CD14-positive monocyte (primary cell): Measurements from ENCODE around the gene PRPF19. TPM values are rescaled to one million over a fixed set of nuclear protein-coding genes. Genes with fewer than 3 reads are reported as not detected.

Source experiments
- DNase-seq, 3 donors: peaks; one replicate each; pipeline ENCODE4 v3.0.0-alpha.2; 2011 to 2022
- H2AFZ ChIP-seq: 2 replicates; pipeline ENCODE4 v1.6.0; 2012; ENCODE audit warnings: mild to moderate bottlenecking, low read depth, low read length, inconsistent platforms; ENCODE audit not compliant: insufficient read depth, poor library complexity, severe bottlenecking
- H3K27ac ChIP-seq, 2 donors: 1 replicate in 1 of 2; 2 replicates in 1 of 2; pipeline ENCODE4 v1.5.1; 2012 to 2013; ENCODE audit warnings: low read length in 2 of 2, control low read depth in 1 of 2, inconsistent platforms in 1 of 2, low read depth in 1 of 2, mild to moderate bottlenecking in 1 of 2
- H3K27me3 ChIP-seq, 2 donors: one replicate each; pipeline versions ENCODE4 v1.6.0 to v1.6.1; 2011 to 2013; ENCODE audit warnings: low read length in 2 of 2; ENCODE audit not compliant: control insufficient read depth in 2 of 2, insufficient read depth in 2 of 2
- H3K36me3 ChIP-seq, 2 donors: replicated peaks in 1 of 2; 1 replicate in 1 of 2; 2 replicates in 1 of 2; pipeline versions ENCODE4 v1.5.1 to v1.6.1; 2012 to 2013; ENCODE audit warnings: low read length in 2 of 2, control low read depth in 1 of 2, inconsistent platforms in 1 of 2, mild to moderate bottlenecking in 1 of 2; ENCODE audit not compliant: insufficient read depth in 2 of 2, control insufficient read depth in 1 of 2
- H3K4me1 ChIP-seq, 2 donors: 1 replicate in 1 of 2; 2 replicates in 1 of 2; pipeline versions ENCODE4 v1.5.1 to v1.6.1; 2012 to 2013; ENCODE audit warnings: low read length in 2 of 2, control low read depth in 1 of 2, inconsistent platforms in 1 of 2, mild to moderate bottlenecking in 1 of 2, moderate library complexity in 1 of 2; ENCODE audit not compliant: insufficient read depth in 2 of 2, control insufficient read depth in 1 of 2
- H3K4me2 ChIP-seq: replicated peaks from 2 replicates; pipeline ENCODE3; 2012; ENCODE audit warnings: low read length, moderate library complexity, mild to moderate bottlenecking; ENCODE audit not compliant: poor library complexity, severe bottlenecking; ENCODE audit errors: extremely low read depth
- H3K4me3 ChIP-seq, 3 experiments: fragments of 200-600 bp in 1 of 3; sonication (generic) in 1 of 3; replicated peaks in 1 of 3; 1 replicate in 2 of 3; 2 replicates in 1 of 3; pipeline ENCODE4 v1.5.1; 2011 to 2013; ENCODE audit warnings: low read length in 3 of 3, mild to moderate bottlenecking in 3 of 3, control low read depth in 2 of 3, low read depth in 2 of 3, inconsistent platforms in 1 of 3, moderate library complexity in 1 of 3
- H3K79me2 ChIP-seq: 2 replicates; pipeline ENCODE4 v1.6.0; 2012; ENCODE audit warnings: mild to moderate bottlenecking, control low read depth, inconsistent platforms, low read length, moderate library complexity; ENCODE audit not compliant: insufficient read depth
- H3K9ac ChIP-seq: 2 replicates; pipeline ENCODE4 v1.6.0; 2017; ENCODE audit warnings: low read length, mild to moderate bottlenecking; ENCODE audit not compliant: insufficient read depth, poor library complexity, severe bottlenecking
- H3K9me3 ChIP-seq, 2 donors: replicated peaks in 1 of 2; 1 replicate in 1 of 2; 2 replicates in 1 of 2; pipeline versions ENCODE4 v1.5.1 to v1.6.1; 2012 to 2013; ENCODE audit warnings: low read length in 2 of 2, control low read depth in 1 of 2; ENCODE audit not compliant: control insufficient read depth in 1 of 2, insufficient read depth in 1 of 2
- H4K20me1 ChIP-seq: 2 replicates; pipeline ENCODE4 v1.6.0; 2012; ENCODE audit warnings: mild to moderate bottlenecking, low read length, control low read depth, moderate library complexity; ENCODE audit not compliant: insufficient read depth
- H3K27ac Mint-ChIP-seq, 7 donors: one replicate each; pipeline ENCODE4 v1.8.0; 2020; ENCODE audit warnings: mild to moderate bottlenecking in 7 of 7, mixed read lengths in 7 of 7, moderate library complexity in 6 of 7, inconsistent platforms in 2 of 7
- H3K27me3 Mint-ChIP-seq, 3 donors: one replicate each; pipeline ENCODE4 v1.8.0; 2021 to 2022; ENCODE audit warnings: low read depth in 3 of 3, mild to moderate bottlenecking in 3 of 3, mixed read lengths in 3 of 3, moderate library complexity in 3 of 3, inconsistent platforms in 1 of 3
- H3K36me3 Mint-ChIP-seq, 2 donors: one replicate each; pipeline ENCODE4 v1.8.0; 2020; ENCODE audit warnings: mixed read lengths in 2 of 2, inconsistent platforms in 1 of 2, mild to moderate bottlenecking in 1 of 2
- H3K4me1 Mint-ChIP-seq: one replicate; pipeline ENCODE4 v1.8.0; 2020; ENCODE audit warnings: mild to moderate bottlenecking, mixed read lengths
- H3K4me3 Mint-ChIP-seq, 2 donors: one replicate each; pipeline ENCODE4 v1.8.0; 2020; ENCODE audit warnings: mild to moderate bottlenecking in 2 of 2, mixed read lengths in 2 of 2, moderate library complexity in 1 of 2
- H3K9me3 Mint-ChIP-seq, 7 donors: one replicate each; pipeline ENCODE4 v1.8.0; 2020 to 2022; ENCODE audit warnings: mixed read lengths in 7 of 7, mild to moderate bottlenecking in 6 of 7, moderate library complexity in 6 of 7, inconsistent platforms in 2 of 7
- WGBS: methylation state at CpG from one replicate; pipeline ENCODE4 v1.1.5; 2013; ENCODE audit warnings: missing lambda C conversion rate; ENCODE audit not compliant: insufficient coverage; 5-methylcytosine and 5-hydroxymethylcytosine counted together
- intact Hi-C, 2 donors: fragments of 100-400 bp; cut with micrococcal nuclease; formaldehyde crosslinking; loops; one replicate each; pipeline versions ENCODE4 v1.15.0 to v1.15.1; 2023
- polyA plus RNA-seq, 3 donors: library from polyadenylated mRNA; depleted of rRNA in 1 of 3; unstranded in 2 of 3; stranded (reverse) in 1 of 3; fragments of 300-500 nt in 2 of 3; fragments of >200 nt in 1 of 3; fragmentation: Illumina TruSeq in 2 of 3; gene quantifications; 1 replicate in 2 of 3; 2 replicates in 1 of 3; pipeline ENCODE4 v1.2.3, GENCODE V29; 2012 to 2021
- TF ChIP-seq, protein P1 (sequence below): fragments of 200-600 bp; IDR thresholded peaks from one replicate; pipeline ENCODE4 v1.8.0; 2022; ENCODE audit warnings: antibody characterized with exemption, mild to moderate bottlenecking

Gene PRPF19
- polyA plus RNA-seq, 3 donors, result 7.8 to 33.2 (median 12.2) TPM

DNA sequence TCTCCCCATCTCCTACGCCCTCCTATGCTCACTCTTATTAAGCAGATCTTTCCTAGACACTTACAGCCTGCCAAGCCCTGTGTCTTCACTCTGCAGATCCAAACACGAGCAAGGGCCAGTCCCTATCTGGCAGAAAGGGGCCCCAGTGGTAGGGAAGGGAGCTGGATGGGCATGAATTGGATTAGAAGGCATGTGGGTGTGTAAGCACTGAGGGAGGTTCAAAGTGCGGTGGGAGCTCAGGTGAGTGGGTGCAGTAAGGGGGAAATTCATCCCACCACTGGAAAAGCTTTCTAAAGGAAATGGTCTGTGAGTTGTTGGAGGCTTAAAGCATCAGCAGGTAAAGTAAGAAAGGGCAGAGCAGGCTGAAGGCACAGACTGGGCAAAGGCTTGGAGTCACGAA is 23.4 kb upstream of the PRPF19 start:
- TF ChIP-seq, protein P1, sequence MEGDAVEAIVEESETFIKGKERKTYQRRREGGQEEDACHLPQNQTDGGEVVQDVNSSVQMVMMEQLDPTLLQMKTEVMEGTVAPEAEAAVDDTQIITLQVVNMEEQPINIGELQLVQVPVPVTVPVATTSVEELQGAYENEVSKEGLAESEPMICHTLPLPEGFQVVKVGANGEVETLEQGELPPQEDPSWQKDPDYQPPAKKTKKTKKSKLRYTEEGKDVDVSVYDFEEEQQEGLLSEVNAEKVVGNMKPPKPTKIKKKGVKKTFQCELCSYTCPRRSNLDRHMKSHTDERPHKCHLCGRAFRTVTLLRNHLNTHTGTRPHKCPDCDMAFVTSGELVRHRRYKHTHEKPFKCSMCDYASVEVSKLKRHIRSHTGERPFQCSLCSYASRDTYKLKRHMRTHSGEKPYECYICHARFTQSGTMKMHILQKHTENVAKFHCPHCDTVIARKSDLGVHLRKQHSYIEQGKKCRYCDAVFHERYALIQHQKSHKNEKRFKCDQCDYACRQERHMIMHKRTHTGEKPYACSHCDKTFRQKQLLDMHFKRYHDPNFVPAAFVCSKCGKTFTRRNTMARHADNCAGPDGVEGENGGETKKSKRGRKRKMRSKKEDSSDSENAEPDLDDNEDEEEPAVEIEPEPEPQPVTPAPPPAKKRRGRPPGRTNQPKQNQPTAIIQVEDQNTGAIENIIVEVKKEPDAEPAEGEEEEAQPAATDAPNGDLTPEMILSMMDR, result no peak
- H3K9me3 Mint-ChIP-seq, result peaks cover 0 to 5% (median 4%) of the 10 kb centered on the region in 7 donors
- Histone ChIP-seq H3K4me2 (no peak overlapping the region), H3K9me3 (peaks cover 0 to 9% of the 10 kb centered on the region in 2 donors), H3K4me1 (peaks cover 6 to 7% of the 10 kb centered on the region in 2 donors), H3K36me3 (no peaks in the 10 kb centered on the region), H2AFZ (no peak overlapping the region), H3K4me3 (no peak overlapping the region), H3K79me2 (no peaks in the 10 kb centered on the region), H3K27me3 (peaks cover 17 to 38% of the 10 kb centered on the region in 2 donors), H4K20me1 (peaks cover 8% of the 10 kb centered on the region), H3K27ac (no peak overlapping the region), H3K9ac (no peak overlapping the region)
- intact Hi-C loops, result no loop called here
- H3K4me1 Mint-ChIP-seq, result peaks cover 8% of the 10 kb centered on the region
- DNase-seq, result no peak
- no peak overlapping the region for H3K27ac Mint-ChIP-seq
- peak overlapping the region in 1 of 2 donors; percentile 48 for H3K4me3 Mint-ChIP-seq
- peaks cover 50 to 59% (median 58%) of the 10 kb centered on the region in 3 donors for H3K27me3 Mint-ChIP-seq
- 96% methylated on average over 2 of the region's 4 CpGs for WGBS
- H3K36me3 Mint-ChIP-seq, result no peaks in the 10 kb centered on the region

DNA sequence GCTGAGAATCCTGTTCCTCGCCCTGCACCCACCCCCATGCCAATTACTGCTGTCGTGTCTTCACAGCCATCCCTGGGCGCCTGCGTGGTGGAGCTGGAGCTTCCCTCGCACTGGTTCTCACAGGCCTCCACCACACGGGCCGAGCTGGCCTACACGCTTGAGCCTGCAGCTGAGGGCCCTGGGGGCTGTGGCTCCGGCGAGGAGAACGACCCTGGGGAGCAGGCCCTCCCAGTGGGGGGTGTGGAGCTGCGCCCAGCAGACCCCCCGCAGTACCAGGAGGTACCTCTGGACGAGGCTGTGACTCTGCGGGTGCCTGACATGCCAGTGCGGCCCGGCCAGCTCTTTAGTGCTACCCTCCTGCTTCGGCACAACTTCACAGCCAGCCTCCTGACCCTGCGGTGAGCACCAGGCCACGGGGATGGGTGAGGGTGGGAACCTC is 22.2 kb upstream of the PRPF19 start:
- TF ChIP-seq, protein P1, result no peak
- H3K27ac ChIP-seq, result no peak overlapping the region
- H3K27ac Mint-ChIP-seq, result no peak overlapping the region
- no peak overlapping the region for H3K9ac ChIP-seq
- H3K36me3 ChIP-seq, result peaks cover 0 to under 1% of the 10 kb centered on the region in 2 donors
- intact Hi-C loops, result no loop called here
- H3K9me3 Mint-ChIP-seq, result peaks cover 0 to 10% (median 3%) of the 10 kb centered on the region in 7 donors
- H3K4me3 ChIP-seq, result no peak overlapping the region
- no peaks in the 10 kb centered on the region for H4K20me1 ChIP-seq
- H3K27me3 Mint-ChIP-seq, result peaks cover 57 to 71% (median 64%) of the 10 kb centered on the region in 3 donors
- no peak overlapping the region for H3K4me2 ChIP-seq
- peaks cover 0 to 9% of the 10 kb centered on the region in 2 donors for H3K9me3 ChIP-seq
- no peak overlapping the region for H3K4me3 Mint-ChIP-seq
- H3K36me3 Mint-ChIP-seq, result peaks cover under 1 to 1% of the 10 kb centered on the region in 2 donors
- H3K79me2 ChIP-seq, result no peaks in the 10 kb centered on the region
- H2AFZ ChIP-seq, result no peak overlapping the region
- H3K27me3 ChIP-seq, result peaks cover 25 to 49% of the 10 kb centered on the region in 2 donors
- WGBS, result 93% methylated on average over 18 of the region's 20 CpGs
- H3K4me1 Mint-ChIP-seq, result peaks cover 13% of the 10 kb centered on the region
- peaks cover 16% of the 10 kb centered on the region in 2 donors for H3K4me1 ChIP-seq
- no peak for DNase-seq
